Activated B cell treated with CpG ODN at 0.5 μM for 24 hours (primary cell): Measurements from ENCODE around the gene RNF13. TPM values are rescaled to one million over a fixed set of nuclear protein-coding genes. Genes with fewer than 3 reads are reported as not detected.
"Not testable (repeated sequence)": the region's sequence is repeated elsewhere in the genome, so short reads cannot be mapped to it uniquely, and the experiment has no call there.

Source experiments
- ATAC-seq: fragments of 200-7000 bp; cut with Tn5 transposase; one replicate; pipeline ENCODE4 v1.10.0; 2021; ENCODE audit warnings: low read depth, mild to moderate bottlenecking, moderate library complexity
- CTCF ChIA-PET: fragments of 350-600 bp; sonication (Branson Sonifier 250); formaldehyde crosslinking; loops from one replicate; lab custom pipeline; 2021; ENCODE audit warnings: antibody characterized with exemption; lab: Charles Lee
- POLR2A ChIA-PET: fragments of 350-600 bp; sonication (Branson Sonifier 250); formaldehyde crosslinking; loops from one replicate; lab custom pipeline; 2021; ENCODE audit warnings: antibody characterized with exemption; lab: Charles Lee
- DNase-seq: peaks from one replicate; pipeline ENCODE4 v3.0.0; 2022
- H3K27ac Mint-ChIP-seq: one replicate; pipeline ENCODE4 v1.8.0; 2020; ENCODE audit warnings: mixed read lengths
- H3K27me3 Mint-ChIP-seq: one replicate; pipeline ENCODE4 v1.8.0; 2021; ENCODE audit warnings: mixed read lengths
- H3K36me3 Mint-ChIP-seq: one replicate; pipeline ENCODE4 v1.8.0; 2021; ENCODE audit warnings: low read depth, mixed read lengths
- H3K4me1 Mint-ChIP-seq: one replicate; pipeline ENCODE4 v1.8.0; 2021; ENCODE audit warnings: mixed read lengths
- H3K4me3 Mint-ChIP-seq: one replicate; pipeline ENCODE4 v1.8.0; 2020; ENCODE audit warnings: mild to moderate bottlenecking, mixed read lengths
- H3K9me3 Mint-ChIP-seq: one replicate; pipeline ENCODE4 v1.8.0; 2020; ENCODE audit warnings: mixed read lengths
- intact Hi-C: fragments of 100-400 bp; cut with micrococcal nuclease; formaldehyde crosslinking; loops from one replicate; pipeline ENCODE4 v1.15.1; 2024
- total RNA-seq: library from RNA; stranded (reverse); gene quantifications from 2 replicates; pipeline ENCODE4 v1.2.3, GENCODE V29; 2022
- TF ChIP-seq, protein P1 (sequence below): fragments of 200-600 bp; IDR thresholded peaks from one replicate; pipeline ENCODE4 v1.8.0; 2022; ENCODE audit warnings: antibody characterized with exemption, mild to moderate bottlenecking

The RNF13 gene
- total RNA-seq, 1 donor from 2014 or later = 57.6 TPM

DNA sequence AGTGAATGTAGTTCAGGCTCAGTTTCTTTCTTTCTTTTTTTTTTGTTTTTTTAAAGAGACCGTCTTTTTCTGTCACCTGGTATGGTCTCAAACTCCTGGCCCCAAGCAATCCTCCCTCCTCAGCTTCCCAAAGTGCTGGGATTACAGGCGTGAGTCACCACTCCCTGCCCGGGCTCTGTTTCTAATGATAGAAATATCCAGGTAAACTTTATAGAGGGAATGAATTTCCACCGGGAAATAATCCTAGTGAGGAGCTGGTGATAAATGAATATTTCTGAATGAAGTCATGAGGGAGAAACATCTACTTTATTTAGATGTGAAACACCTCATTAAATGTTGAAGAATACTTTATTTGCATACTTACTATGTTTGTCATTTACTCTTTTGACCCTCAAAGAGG lies 7.2 kb downstream of the RNF13 start:
- H3K27me3 Mint-ChIP-seq = no peaks in the 10 kb centered on the region
- H3K27ac Mint-ChIP-seq = no peak overlapping the region
- CTCF ChIA-PET = interaction anchor here (1.5 to 2.5 kb wide), 2 partner anchors 12 to 49 kb away, joined by 3 to 20 read pairs; no protein-coding TSS in a partner anchor
- intact Hi-C loops = no loop called here
- peaks cover 10% of the 10 kb centered on the region for H3K9me3 Mint-ChIP-seq
- no peak overlapping the region for H3K4me3 Mint-ChIP-seq
- TF ChIP-seq, protein P1, sequence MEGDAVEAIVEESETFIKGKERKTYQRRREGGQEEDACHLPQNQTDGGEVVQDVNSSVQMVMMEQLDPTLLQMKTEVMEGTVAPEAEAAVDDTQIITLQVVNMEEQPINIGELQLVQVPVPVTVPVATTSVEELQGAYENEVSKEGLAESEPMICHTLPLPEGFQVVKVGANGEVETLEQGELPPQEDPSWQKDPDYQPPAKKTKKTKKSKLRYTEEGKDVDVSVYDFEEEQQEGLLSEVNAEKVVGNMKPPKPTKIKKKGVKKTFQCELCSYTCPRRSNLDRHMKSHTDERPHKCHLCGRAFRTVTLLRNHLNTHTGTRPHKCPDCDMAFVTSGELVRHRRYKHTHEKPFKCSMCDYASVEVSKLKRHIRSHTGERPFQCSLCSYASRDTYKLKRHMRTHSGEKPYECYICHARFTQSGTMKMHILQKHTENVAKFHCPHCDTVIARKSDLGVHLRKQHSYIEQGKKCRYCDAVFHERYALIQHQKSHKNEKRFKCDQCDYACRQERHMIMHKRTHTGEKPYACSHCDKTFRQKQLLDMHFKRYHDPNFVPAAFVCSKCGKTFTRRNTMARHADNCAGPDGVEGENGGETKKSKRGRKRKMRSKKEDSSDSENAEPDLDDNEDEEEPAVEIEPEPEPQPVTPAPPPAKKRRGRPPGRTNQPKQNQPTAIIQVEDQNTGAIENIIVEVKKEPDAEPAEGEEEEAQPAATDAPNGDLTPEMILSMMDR = no peak
- no peak for DNase-seq
- POLR2A ChIA-PET = interaction anchor here (0.6 kb wide), 1 partner anchor 13 kb away, joined by 17 read pairs; no protein-coding TSS in a partner anchor
- no peak for ATAC-seq
- peaks cover 18% of the 10 kb centered on the region for H3K36me3 Mint-ChIP-seq
- H3K4me1 Mint-ChIP-seq = peaks cover 66% of the 10 kb centered on the region

DNA sequence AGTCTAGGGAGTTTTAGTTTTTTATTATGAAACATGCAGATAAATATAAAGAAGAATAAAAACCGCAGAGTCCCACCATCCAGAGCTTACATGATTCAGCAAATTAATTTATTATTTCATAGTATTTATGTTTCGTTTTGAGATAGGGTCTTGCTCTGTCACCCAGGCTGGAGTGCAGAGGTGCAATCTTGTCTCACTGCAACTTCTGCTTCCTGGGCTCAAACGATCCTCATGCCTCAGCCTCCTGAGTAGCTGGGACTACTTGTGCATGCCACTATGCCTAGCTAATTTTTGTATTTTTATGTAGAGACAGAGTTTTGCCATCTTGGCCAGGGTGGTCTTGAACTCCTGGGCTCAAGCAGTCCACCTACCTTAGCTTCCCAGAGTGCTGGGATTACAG lies 13.6 kb downstream of the RNF13 start:
- TF ChIP-seq, protein P1 = no peak
- H3K27ac Mint-ChIP-seq = no peak overlapping the region
- CTCF ChIA-PET = interaction anchor here (1.4 kb wide), 1 partner anchor 18 kb away, joined by 4 read pairs; no protein-coding TSS in a partner anchor
- peaks cover 36% of the 10 kb centered on the region for H3K36me3 Mint-ChIP-seq
- peaks cover 21% of the 10 kb centered on the region for H3K9me3 Mint-ChIP-seq
- H3K27me3 Mint-ChIP-seq = no peaks in the 10 kb centered on the region
- DNase-seq (no peak), ATAC-seq (no peak)
- POLR2A ChIA-PET = no interaction called here
- intact Hi-C loops = no loop called here
- no peak overlapping the region for H3K4me3 Mint-ChIP-seq
- peaks cover 28% of the 10 kb centered on the region for H3K4me1 Mint-ChIP-seq

DNA sequence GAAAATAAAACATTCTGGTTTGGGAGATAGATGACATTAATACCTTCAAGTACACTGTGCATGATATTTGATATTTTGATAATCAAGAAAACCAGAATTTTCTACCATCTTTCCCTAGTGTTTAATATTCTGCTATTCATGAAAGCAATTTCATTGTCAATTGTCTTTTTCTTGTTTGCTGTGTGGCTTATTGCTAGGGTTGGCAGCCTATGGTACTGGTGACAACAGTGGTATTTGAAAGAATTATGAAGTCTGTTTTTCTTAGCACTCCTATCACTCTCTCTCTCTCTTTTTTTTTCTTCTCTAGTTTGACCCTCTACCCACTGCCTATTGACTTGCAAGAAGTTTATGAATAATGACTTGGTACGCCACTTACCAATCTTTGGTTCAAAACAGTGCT lies 15.4 kb downstream of the RNF13 start:
- Mint-ChIP-seq H3K36me3 (peaks cover 42% of the 10 kb centered on the region), H3K4me3 (no peak overlapping the region), H3K9me3 (peaks cover 19% of the 10 kb centered on the region), H3K27ac (no peak overlapping the region), H3K27me3 (no peaks in the 10 kb centered on the region), H3K4me1 (peaks cover 21% of the 10 kb centered on the region)
- TF ChIP-seq, protein P1 = no peak
- ChIA-PET CTCF (no interaction called here), POLR2A (no interaction called here)
- ATAC-seq (no peak), DNase-seq (no peak)
- intact Hi-C loops = no loop called here

DNA sequence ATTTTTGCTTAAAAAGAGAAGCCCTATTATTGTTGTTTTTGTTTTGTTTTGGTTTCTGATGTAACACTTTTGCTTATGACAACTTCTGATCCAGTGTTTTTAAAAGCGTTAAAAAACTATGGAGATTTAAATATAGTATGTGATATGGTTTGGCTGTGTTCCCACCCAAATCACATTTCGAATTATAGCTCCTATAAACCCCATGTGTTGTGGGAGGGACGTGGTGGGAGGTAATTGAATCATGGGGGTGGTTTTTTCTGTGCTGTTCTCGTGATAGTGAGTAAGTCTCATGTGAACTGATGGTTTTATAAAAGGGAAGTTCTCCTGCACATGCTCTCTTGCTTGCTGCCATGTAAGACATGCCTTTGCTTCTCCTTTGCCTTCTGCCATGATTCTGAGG lies 16.6 kb downstream of the RNF13 start:
- H3K27ac Mint-ChIP-seq, CTCF ChIA-PET, H3K27me3 Mint-ChIP-seq, ATAC-seq, POLR2A ChIA-PET, H3K4me3 Mint-ChIP-seq, intact Hi-C loops, DNase-seq: not testable (repeated sequence)
- H3K36me3 Mint-ChIP-seq = peaks cover 42% of the 10 kb centered on the region
- H3K9me3 Mint-ChIP-seq = peaks cover 20% of the 10 kb centered on the region
- H3K4me1 Mint-ChIP-seq = peaks cover 16% of the 10 kb centered on the region

DNA sequence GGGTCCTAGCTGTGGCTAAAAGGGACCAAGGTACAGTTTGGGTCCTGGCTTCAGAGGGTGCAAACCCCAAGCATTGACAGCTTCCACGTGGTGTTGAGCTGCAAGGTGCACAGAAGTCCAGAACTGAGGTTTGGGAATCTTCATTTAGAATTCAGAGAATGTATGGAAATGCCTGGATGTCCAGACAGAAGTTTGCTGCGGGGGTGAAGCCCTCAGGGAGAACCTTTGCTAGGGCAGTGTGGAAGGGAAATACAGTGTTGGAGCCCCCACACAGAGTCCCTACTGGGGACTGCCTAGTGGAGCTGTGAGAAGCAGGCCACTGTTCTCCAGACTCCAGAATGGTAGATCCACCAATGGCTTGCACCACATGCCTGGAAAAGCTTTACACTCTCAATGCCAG lies 17.9 kb downstream of the RNF13 start:
- ATAC-seq (no peak), DNase-seq (no peak)
- ChIA-PET POLR2A (no interaction called here), CTCF (no interaction called here)
- Mint-ChIP-seq H3K9me3 (peaks cover 29% of the 10 kb centered on the region), H3K27ac (no peak overlapping the region), H3K27me3 (no peaks in the 10 kb centered on the region), H3K4me3 (no peak overlapping the region), H3K36me3 (peaks cover 42% of the 10 kb centered on the region), H3K4me1 (peaks cover 9% of the 10 kb centered on the region)
- TF ChIP-seq, protein P1 = no peak
- intact Hi-C loops = no loop called here

DNA sequence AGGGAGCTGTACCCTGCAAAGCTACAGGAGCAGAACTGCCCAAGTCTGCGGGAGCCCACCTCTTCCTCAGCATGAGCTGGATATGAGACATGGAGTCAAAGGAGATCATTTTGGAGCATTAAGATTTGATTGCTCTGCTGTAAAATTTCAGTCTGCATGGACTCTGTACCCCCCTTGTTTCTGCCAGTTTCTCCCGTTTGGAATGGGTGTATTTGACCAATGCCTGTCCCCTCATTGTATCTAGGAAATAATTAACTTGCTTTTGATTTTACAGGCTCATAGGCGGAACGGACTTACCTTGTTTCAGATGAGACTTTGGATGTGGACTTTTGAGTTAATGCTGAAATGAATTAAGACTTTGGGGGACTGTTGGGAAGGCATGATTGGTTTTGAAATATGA lies 18.3 kb downstream of the RNF13 start:
- no peak overlapping the region for H3K27ac Mint-ChIP-seq
- H3K27me3 Mint-ChIP-seq = no peaks in the 10 kb centered on the region
- ChIA-PET POLR2A (no interaction called here), CTCF (no interaction called here)
- TF ChIP-seq, protein P1 = no peak
- H3K36me3 Mint-ChIP-seq = peaks cover 38% of the 10 kb centered on the region
- no peak for ATAC-seq
- DNase-seq = no peak
- intact Hi-C loops = no loop called here
- peaks cover 32% of the 10 kb centered on the region for H3K9me3 Mint-ChIP-seq
- peaks cover 5% of the 10 kb centered on the region for H3K4me1 Mint-ChIP-seq
- H3K4me3 Mint-ChIP-seq = no peak overlapping the region
